ENCODE data around the gene TIMELESS.
"Not testable (repeated sequence)": the region's sequence is repeated elsewhere in the genome, so short reads cannot be mapped to it uniquely, and the experiment has no call there.

TIMELESS gene

DNA sequence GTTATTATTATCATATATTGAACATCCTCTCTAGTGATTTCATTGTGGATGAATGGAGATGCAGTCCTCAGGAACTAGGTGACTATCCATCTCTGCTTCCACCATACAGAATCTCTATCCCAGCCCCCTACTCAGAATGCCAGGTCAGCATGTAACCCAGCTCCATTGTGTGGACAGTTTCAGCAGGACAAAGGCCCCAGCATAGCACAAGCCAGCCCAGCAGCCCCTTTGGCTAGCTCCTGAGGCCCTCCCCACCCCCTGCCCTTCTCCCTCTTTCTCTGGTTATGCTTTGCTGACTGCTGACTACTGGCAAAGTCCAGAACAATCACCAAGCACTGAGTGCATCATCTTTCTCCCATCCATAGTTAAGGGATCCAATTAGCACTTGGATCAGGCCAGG, 13.3 kb upstream of the TIMELESS start:
- no peak for DNase-seq (ENCODE audit: low spot score)

DNA sequence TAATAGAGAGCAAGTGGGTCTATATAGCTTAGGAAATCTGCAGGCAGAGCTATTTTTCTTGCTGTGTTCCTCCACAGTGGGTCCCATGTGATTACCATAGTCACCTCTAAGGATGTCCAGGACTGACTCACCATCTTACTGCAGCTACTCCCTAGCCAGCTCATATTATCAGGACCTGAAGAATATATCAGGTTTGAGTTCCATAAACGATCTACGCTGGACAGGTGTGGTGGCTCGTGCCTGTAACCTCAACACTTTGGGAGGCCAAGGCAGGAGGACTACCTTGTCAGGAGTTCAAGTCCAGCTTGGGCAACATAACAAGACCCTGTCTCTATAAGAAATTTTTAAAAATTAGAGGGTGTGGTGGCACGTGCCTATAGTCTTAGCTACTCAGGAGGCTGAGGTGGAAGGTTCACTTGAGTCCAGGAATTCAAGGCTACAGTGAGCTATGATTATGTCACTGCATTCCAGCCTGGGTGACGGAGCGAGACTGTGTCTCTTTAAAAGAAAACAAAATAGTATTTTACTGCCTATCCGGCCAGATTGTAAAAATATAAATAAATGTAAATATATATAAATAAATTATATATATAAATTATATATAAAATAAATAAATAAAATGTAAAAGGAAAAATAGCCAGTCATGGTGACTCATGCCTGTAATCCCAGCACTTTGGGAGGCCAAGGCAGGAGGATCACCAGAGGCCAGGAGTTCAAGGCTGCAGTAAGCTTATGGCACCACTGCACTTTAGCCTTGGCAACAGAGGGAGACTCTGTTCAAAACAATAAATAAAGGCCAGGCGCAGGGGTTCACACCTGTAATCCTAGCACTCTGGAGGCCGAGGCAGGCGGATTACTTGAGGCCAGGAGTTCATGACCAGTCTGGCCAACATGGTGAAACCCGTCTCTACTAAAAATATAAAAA, 12.3 kb upstream of the TIMELESS start:
- no peak for DNase-seq (ENCODE audit: low spot score)

DNA sequence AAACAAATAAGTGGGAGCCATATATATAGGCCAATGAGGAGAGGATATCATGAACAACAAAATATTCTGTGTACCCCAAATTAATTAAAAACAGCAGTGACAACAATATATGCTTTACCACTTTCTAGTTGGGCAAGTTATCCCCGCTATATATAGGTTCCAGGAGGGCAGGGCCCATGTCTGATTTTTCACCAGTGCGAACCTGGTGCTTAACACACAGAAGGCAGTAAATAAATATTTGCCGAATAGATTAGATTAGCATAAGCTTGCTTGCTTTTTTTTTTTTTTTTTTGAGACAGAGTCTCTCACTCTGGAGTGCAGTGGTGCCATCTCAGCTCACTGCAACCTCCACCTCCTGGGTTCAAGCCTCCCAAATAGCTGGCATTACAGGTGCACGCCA, 8.6 kb upstream of the TIMELESS start:
- no peak for DNase-seq (ENCODE audit: low spot score)

DNA sequence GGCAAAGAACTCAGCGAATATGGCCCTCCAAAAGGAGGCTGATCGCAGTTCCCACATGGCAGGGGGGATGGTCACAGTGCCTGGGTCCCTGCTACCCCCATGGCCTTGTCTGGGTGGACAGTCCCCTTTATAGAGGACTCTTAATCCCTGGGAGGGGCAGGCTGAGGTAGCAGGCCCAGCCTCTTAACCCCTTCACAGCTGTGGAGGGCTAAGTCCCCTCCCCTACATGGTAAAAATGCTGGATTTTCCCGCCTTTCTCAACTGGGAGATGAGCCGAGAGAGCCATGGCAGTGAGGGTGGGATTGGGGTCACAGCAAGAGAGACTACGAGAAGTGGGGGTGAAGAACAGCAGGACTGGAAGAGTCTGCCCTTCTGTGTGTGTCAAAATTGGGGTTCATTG, 5.3 kb upstream of the TIMELESS start, which contains the start of gene MIP:
TSS of gene MIP (minus strand) at position 101 of the 400 bp plus-strand sequence. CDS start at position 57, 44 bp downstream.
- no peak for DNase-seq (ENCODE audit: low spot score)

DNA sequence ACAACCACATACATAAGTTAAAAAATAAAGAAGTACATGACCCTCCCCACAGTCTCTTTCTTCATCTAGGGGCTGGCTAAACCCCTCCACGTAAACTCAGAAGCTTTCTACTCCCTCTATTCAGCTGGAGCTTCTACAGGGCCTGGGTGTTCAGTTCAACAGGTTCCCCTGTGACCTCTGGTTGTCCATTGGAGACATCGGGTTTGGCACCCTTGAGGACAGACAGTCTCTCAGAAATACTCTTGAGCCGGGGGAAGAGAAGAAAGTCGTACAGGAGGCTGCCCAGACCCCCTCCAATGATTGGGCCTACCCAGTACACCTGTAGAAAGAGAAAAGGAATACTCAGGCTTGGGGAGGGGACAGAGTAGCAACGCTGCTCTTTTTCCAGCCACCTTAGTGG, 1.9 kb upstream of the TIMELESS start:
- no peak for DNase-seq (ENCODE audit: low spot score)

DNA sequence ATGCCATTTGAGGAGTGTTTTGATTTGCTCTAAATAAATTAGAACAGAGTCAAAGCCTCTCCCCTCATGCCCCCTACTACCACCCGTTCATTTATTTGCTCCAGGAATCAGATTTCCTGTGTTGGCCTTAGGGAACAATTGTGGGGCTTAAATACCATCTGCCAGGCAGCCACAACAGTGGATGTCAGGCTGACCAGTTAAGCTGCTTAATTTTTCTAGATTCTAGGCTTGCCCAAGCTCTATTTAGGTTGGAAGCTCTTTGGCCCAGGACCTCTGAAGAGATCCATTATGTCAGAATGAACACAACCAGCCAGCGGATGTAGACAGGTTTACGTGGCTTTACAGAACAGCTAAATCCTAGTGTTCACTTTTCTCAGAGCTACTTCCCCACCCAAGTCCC, 1.0 kb upstream of the TIMELESS start:
- DNase-seq (ENCODE audit: low spot score): no peak

DNA sequence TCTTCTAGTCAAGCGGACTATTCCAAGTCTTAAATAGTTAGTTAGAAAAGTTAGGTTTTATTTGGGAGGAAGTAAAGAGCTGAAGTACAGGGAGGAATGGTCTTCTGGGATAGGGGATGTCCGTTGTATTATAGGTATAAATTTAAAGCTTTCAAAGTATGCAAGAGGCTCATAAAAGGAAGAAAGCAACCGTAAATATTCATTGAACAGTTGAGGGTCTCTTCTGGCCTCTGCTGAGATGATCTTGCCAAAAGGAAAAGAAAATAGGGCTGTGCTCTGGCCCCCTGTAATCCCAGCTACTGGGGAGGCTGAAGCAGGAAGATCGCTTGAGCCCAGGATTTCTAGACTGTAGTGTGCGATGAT, 377 bp upstream of the TIMELESS start:
- no peak for DNase-seq (ENCODE audit: low spot score)

DNA sequence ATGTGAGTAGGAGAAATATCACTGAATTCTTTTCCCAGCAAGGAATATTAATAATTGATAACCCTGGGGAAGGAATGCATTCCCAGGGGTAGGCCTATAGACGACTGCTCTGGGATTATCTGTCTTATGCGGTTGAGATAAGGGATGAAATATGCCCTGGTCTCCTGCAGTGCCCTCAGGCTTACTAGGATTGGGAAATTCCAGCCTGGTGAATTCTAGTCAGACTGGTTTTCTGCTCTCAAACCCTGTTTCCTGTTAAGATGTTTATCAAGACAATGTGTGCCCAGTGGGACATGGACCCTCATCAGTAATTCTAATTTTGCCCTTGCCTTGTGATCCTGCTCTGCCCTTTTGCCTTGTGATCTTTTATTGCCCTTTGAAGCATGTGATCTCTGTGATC, 6.0 kb downstream of the TIMELESS start:
- not testable (repeated sequence) for DNase-seq (ENCODE audit: low spot score)

DNA sequence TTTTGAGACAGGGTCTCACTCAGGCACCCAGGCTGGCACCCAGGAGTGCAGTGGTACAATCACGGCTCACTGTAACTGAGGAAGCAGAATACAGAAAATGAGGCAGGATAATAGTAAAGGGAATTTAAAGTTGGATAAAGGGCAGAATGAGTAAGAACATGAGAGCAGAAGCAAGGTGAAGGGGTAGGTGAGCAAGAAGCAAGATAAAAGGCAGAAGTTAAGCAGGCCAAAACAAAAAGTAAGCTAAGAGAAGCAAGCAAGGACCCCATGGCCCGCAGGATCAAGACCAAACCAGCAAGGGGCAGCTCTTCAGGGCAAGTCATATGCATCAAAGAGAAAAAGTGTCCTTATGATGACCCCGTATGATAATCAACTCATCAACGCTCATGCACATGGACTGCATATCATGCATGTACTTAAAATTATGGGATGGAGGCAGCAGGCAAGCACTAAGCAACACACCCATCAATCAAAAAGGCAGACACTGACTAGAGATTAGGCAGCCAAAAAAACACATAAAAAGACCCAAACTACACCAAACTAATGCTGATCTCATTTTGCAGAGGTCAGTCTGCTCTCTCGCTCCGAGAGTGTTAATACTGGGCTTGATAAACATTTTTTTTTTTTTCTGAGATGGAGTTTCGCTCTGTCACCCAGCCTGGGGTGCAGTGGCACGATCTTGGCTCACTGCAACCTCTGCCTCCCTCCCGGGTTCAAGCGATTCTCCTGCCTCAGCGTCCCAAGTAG, 11.6 kb downstream of the TIMELESS start:
- no peak for DNase-seq (ENCODE audit: low spot score)

DNA sequence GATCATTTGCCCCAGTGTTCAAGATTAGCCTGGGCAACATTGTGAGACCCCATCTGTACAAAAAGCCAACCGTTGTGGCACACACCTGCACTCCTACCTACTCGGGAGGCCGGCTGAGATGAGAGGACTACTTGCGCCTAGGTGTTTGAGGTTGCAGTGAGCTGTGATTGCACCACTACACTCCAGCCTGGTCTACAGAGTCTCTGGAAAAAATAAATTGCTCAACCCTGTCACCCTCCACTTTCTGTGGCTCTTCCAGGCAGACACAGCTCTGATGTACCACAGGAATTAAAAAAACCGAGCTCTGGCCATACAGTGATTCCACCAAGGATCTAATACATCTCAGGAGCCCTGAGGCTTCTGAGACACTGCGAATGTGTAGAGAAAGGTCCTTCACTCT, 14.4 kb downstream of the TIMELESS start:
- DNase-seq (ENCODE audit: low spot score): no peak

DNA sequence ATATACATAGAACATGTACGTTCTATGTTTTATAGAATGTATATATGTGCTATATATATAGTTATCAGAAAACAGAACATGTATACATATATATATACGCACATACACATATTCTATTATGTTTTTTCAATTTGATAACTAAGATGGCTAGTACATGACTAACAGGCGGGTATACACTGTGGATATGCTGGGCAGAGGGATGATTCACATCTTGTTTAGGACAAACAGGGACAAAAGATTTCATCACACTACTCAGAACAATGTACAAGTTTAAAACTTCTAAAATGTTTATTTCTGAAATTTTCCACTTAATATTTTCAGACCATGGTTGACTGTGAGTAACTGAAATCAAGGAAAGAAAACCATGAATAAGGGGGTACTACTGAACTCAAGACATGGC, 17.4 kb downstream of the TIMELESS start:
- DNase-seq (ENCODE audit: low spot score): no peak

DNA sequence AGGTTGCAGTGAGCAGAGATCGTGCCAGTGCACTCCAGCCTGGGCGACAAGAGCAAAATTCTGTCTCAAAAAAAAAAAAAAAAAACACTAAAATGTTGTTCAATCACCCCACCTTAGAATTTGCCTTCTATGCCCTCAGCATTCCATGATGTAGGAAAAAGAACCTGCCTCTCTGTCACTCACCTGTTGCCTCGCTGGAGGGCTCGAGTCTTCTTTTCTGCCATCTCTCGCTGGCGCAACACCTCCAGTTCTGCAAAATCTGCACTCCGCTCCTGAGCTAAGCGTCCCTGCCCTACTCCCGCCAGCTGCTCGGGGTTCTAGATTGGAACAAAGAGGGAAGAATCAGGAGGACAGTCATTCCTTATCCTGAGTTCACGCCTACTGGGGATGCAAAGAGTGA, 17.9 kb downstream of the TIMELESS start:
- DNase-seq (ENCODE audit: low spot score): no peak

DNA sequence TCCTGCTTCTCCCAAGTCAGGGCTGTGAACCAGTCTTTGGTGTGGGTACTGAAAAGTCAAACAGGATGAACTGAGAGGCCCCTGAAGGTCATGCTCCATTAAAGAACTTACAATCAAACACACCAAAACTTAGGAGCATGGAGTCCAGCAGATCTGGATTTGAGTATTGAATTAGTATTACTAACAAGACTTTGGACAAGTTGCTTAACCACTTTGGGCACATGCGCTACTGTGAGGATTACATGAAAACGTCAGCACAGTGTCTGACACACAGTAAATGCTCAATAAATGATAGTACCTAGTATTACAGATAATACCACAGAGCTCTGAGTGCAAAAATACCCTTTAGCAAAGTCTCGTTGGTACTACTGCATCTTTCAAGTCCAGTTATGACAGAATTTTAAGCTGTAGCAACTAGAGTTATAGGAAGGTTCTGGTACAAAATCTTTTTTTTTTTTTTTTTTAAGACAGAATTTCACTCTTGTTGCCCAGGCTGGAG, 23.2 kb downstream of the TIMELESS start:
- DNase-seq (ENCODE audit: low spot score): no peak

DNA sequence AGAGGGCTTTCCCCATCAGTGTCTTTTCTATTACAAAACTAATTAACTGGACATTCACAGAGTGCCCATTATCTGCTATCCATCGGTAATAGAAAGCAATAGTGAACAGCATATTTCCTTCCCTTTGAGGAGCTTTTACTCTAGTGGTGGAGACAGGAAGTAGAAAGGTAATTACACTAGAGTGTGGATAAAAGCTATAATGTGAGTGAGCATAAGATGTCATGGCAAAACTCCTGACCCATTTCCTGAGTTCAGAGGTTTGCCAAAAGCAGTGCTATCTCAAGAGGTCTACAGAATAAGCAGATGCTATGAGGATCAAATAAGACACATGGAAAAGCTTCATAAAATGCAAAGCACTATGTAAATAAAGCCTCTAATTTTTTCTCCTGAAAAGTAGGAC, 24.0 kb downstream of the TIMELESS start:
- no peak for DNase-seq (ENCODE audit: low spot score)

DNA sequence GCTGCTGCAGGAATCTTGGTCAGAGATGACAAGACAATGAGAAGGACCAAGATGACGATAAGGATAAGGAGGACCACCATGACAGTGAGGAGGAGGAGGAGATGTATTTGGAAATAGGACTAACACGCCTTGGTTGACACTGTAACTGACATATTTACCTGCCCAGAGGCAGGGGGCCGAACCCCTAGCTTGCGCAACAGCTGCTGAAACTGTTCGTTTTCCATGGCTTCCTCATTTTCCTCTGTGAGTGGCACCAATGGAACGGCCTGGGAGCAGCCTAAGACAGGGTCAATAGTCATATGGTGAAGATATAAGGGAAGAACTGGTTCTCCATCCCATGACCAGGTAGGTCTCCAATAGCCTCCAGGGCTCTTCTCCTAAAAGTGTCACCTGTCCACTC, 28.8 kb downstream of the TIMELESS start:
- DNase-seq (ENCODE audit: low spot score): no peak

DNA sequence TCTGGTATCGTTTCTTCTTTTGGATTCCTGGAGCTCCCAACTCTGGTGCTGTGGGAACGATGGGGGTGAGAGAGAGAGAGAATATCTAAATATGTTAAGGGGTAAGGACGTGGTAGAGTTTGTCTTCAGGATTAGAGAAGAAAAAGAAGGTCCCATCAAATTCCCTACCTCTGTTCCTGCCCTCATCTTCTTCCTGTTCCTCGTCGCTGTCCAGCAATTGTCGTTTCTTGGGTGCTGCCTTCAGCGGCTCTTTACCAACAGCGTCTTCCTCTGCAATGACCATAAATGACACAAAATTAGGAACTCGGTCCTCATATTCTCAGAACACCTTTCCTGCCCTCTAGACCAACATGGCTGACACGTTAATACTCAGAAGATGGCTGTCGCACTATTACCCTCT, 31.5 kb downstream of the TIMELESS start:
- no peak for DNase-seq (ENCODE audit: low spot score)

DNA sequence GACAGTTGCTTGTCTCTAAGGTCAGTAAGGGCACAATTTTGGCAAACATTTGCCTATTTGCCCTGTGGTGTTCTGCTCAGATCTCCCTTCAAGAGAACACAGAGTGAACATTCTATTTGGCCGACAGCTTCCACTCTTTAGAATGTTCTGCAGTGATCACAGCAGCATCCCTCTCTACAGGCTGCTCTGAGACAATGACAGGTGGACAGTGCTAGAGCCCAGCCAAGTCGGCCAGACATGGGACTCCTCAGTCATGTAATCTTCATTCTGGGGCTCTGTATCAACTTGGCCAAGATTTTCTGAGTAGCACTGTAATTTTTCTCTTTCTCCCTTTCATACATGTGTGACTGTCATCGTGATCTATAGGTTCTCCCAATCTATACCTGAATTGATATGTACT, 34.8 kb downstream of the TIMELESS start:
- no peak for DNase-seq (ENCODE audit: low spot score)

DNA sequence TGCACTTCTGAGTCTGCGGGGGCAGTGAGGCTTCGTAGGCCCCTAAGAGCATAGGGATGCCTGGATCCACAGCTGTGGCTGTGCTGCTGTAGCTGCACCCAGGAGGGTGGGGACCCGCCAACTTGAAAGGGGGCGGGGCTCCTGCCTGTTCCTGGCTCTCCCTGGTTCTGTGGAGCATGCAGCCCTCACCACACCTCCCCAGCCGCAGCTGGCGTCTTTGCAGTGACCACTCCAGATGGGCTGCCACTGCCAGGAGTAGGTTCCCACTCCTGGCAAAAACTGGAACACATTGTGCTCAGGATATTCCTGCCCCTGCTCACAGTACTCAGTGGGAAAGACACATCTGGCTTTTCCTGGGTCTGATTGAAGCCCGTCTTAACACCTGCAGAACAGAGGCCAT, 35.8 kb downstream of the TIMELESS start:
- DNase-seq (ENCODE audit: low spot score): no peak

DNA sequence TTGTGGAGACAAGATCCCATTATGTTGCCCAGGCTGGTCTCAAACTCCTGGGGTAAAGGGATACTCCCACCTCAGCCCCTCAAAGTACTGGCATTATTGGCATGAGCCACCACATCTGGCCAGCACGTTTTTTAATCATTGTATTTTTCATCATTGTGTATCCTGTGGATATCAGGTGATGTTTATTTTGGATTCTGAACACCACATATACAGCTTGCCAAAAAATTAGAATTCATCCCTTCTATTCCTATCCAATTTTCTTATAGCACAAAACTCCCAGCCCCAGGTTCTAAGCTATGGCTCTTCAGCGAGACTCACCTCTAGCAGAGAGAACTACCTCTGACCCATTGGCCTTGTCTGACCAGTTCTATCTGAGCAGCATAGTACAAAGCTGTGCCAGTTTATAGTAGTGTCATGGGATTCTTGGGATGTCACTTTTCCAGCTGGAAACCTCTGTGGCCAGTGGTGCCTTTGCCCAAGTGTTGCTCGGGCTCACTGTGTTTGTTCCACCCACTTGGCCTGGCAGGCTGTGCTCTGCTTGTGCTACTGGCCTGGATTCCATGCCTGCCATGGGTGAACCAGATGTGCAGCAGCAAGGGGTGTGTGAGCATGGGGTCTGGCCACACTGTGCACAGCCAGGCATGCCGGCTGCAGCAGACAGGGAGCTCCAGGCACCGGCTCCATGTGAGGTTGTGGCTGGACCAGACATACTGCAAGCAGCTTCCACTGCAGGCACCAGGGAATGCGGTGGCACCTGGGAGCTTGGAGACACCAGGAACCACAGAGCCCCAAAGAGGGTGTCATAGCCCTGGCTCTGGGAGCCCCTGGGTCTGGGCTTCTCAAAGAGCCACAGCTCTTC, 37.2 kb downstream of the TIMELESS start:
- DNase-seq (ENCODE audit: low spot score): no peak

DNA sequence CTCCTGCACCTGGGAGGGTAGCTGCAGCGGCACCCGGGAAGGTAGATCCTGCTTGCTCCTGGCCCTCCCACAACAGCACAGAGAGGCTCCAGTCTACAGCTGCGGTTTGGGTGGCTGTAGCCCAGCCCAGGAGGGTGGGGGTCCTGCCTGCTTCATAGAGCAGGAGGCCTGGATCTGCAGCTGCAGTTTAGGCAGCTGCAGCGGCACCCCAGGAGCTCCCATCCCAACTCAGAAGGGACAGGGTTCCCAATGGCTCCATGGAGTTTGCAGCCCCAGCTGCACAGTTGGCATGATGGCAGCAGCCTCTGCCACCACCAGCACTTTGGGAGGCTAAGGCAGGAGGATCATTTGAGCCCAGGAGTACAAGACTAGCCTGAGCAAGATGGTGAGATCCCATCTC, 38.5 kb downstream of the TIMELESS start:
- DNase-seq (ENCODE audit: low spot score): no peak

DNA sequence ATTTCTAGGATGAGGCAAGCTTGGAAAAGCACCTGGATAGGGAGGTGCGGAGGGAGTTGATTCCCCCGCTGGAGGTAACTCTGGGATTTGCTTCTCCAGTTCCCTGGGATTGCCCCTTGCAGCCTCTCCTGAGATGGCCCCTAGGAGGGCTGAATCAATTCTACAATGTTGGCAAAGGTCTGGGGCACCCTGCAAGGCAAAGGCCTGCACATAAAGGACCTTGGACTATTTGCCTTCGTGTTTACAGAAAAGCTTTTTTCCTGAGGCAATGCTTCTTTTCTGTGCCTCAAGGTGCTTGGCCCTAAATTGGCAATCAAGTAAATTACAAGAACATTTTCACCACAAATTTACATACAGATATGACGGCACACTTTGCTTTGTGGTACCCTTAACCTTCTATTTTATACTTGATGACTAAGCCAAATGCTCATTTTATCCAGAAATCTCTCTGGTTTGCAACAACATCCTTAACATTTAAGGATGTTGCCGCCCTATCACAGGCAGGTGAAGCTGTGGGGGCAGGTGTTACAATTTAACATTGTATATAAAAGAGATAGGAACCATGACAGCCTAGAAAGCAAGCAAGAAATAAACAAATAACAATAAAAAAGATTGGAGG, 40.3 kb downstream of the TIMELESS start:
- DNase-seq (ENCODE audit: low spot score): no peak

DNA sequence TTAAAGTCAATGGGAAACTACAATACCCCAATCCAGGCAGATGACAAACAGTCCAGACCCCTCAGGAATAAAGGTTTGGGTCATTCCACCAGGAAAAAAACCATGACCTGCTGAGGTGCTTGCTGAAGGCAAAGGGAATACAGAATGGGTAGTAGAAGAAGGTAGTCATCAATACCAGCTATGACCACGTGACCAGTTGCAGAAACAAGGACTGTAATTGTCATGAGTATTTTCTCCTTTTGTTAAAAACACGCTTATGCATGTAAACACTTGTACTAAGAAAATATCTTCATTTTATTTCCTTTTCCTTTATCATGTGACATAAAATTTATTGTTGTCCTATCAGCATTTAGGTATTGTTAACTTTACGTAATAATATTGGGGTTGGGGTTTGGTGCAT, 45.0 kb downstream of the TIMELESS start:
- DNase-seq (ENCODE audit: low spot score): not testable (repeated sequence)

Measured in CD4-positive, alpha-beta T cell treated with Interleukin-2 at 100 ng/mL for 4 hours (primary cell).